Occipital lobe (tissue), 2 donors: ENCODE results near the gene RASEF. TPM values are rescaled to one million over a fixed set of nuclear protein-coding genes. Genes with fewer than 3 reads are reported as not detected.
"Not testable (repeated sequence)": the region's sequence is repeated elsewhere in the genome, so short reads cannot be mapped to it uniquely, and the experiment has no call there.

Experiments
- DNase-seq: peaks from one replicate; lab custom pipeline; 2025; lab: John Stamatoyannopoulos, UW
- total RNA-seq: library from RNA; depleted of rRNA; stranded (reverse); fragments of >200 nt; gene quantifications from one replicate; pipeline ENCODE4 v1.2.3, GENCODE V29; 2014

RASEF gene
- total RNA-seq, 1 donor from 2014 or later: 0.31 TPM

DNA sequence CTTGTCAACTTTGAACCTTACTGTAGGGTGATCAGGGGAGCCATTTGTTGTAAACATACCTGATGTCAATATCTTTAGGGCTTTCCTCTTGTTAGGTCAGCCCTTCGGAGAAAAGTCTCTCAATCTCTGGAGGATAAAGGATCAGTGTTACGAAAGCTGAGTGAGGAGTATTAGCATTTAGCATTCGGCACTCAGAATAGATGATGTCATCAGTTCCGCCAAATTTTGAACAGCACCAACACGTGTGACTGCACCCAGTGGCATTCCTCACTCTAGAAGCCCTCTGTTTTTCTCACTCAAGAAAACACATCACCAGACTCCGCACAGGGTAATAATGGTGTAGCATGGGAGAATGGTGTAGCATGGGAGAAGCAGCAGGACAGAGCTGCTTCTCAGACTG is 87.8 kb downstream of the RASEF start:
- DNase-seq: no peak

DNA sequence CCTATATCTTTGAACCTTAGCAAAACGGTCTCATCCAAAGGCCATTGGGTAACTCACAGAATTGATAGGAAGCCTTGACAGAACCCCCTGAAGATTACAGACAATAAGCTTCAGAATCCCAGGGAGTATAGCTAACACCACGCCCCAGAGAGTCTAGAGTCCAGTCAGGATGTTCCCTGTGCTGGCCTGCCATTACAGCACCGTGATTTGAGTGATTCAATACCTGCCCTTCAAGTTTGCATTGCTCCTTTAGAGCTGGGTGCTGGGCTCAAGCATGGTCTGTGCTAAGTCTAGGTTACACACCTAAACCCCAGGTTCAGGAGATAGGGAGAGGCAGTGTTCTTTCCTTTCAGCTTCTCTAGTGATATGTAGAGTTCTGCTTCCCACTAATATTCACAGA is 90.5 kb downstream of the RASEF start:
- DNase-seq: no peak

DNA sequence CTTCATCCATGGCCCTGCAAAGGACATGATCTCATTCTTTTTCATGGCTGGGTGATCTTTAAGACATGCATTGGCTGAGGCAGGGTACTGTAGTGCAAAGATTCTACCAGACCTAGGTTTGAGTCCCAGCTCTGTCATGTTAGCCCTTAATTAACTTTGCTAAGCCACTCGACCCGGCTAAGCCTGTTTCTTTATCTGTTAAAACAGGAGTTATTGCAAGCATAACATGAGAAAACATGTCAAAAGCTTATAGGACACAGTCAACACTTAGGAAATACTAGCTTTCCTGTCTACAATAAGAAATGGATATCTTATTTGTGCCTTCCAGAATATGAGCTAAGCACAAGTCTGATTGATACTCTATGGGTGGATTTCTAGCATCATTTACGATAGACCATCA is 92.6 kb downstream of the RASEF start:
- DNase-seq: no peak

DNA sequence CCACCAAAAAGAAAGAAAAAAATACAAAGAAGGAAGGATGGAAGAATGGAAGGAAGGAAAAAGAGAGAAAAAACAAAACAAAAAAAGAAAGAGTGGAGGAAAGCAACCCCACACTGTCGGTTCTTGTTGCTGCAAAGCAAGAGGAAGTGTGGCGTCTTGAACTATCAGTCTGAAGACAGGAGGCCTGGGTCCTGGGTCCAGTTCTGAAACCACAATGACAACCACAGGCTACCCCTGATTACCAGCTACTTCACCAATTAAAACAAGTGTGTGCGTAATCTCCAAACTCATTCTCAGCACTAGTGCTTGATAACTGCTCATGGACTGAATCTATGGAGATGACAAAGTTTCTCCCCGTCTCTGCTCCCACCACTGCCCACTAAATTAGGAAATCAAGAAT is 93.7 kb downstream of the RASEF start:
- DNase-seq: no peak

DNA sequence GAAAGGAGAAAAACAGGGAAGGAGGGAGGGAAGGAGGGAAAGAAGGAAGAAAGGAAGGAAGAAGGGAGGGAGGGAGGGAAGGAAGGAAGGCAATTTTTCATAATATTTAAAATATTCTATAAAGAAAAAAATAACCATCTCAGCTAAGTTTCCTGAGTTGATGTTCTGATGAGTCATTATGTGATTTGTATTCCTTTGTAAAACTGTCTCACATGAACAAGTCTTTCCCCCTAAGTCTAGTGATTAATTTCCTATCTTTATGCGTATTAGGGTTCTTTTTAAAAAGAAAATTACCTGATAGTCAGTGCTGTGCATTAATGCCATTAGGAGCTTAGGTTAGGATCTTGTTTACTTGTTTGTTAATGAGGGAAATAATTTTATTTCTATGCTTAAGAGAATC is 94.1 kb downstream of the RASEF start:
- DNase-seq: no peak

DNA sequence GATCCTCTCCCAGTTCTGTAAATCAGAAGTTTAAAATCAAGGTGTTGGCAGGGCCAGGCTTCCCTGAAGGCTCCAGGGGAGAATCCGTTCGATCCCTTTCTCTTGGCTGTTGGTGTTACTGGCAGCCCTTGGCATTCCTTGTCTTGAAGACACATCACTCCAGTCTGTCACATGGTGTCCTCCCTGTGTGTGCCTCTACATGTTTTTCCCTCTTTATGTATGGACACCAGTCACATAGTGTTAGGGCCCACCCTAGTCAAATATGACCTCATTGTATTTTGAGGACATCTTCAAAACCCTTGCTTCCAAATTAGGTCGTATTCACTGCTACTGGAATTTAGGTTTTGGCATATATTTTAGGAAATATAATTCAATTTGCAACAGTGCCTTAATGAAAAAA is 94.6 kb downstream of the RASEF start:
- DNase-seq: no peak

DNA sequence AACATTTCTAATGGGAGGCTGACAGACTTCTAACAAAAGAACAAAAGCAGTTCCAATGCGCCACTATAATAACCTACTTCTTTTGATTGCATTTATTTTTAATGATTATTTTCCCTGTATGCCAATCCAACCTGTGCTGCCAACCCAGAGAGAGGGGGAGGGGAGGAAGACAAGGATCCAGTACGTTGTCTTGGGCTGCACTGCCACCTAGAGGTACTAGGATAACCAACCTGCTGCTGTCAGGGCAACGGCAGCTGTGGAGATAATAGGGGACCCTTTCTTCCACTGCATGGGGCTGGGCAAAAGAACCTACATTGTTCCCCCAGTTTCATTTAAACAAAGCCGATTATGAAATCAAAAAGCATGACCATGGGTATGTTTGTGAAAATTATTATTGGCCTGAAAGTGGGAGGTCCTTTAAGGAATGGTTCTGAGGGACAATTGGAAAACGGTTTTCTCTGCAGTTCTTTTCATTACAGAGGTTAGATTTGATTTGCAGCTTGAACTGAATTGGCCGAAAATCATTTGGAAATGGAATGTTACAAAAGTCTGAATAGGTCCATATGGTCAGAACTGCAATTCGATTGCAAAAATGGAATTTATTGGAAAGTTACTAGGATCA is 101.3 kb downstream of the RASEF start:
- DNase-seq: peak; percentile 57

DNA sequence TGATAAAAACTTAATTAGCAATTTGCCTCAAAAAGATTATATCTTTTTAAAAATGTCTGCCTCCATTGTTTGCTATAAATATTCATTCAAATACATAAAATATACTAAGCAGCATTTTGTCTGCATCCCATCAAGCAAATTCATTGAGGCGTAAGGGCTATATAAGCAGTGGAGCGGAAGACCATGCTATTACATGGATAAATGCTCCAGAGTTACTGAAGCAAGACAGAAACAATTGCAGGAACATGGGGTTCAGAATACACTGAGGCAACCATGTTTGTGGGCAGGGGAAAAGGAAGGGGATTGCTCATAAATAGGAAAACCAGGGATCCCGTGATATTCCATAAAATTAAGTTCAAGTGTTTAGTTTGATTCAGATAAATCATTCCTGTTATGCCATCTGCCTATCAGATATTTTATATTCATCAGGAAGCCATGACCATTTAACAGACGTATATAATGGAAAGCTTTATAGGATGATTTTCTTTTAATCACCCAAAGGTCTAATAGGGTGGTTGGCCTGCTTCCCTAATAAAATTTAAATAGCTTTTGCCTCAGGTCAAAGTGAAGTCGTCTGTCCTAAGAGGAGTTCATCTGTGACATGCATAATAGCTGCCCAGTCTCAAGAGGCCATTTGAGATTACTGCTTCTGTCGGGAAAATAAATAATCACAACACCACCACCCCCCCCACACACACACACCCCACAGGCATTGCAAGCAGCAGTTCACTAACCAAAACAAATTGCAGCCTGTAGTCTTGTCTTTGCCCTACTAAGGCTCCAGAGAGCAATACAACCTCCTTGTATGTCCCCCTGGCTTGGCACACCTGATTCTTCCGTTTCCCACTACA is 105.2 kb downstream of the RASEF start:
- no peak for DNase-seq

DNA sequence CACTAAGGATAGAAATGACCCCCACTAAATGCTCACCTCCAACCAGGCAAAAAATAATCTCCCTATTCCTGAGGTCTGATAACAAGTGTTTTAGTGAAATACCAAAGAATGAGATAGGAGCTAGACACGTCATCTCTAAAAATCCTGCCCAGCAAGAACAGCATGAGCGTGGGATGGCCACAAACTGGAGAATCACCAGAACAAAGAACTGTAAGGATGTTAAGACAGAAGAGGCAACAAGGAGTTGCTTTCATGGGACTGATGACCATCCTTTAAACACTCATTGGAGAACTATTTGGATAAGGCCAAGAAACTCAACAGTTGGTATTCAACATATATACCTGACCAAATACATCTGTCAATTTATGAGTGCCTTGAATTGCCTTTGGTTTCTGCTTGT is 113.7 kb downstream of the RASEF start:
- no peak for DNase-seq

DNA sequence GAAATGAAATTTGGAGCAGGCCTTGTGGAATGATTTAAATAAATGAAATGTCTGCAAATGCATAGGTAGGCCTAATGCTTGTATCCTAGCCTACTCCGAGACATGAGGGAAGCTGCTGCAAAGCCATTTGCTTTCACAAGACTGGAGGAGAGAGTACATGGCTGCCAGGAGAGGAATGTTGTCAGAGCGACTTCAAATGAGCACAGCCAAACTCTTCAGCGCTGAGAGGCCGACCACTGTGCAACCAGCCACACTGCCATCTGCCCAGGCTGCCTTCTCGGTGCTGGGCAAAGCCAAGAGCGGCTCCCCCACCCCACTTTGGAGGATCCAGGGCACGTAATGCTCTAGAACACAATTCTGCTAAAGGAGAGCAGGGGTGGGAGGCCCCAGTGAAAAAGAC is 122.6 kb downstream of the RASEF start:
- no peak for DNase-seq

DNA sequence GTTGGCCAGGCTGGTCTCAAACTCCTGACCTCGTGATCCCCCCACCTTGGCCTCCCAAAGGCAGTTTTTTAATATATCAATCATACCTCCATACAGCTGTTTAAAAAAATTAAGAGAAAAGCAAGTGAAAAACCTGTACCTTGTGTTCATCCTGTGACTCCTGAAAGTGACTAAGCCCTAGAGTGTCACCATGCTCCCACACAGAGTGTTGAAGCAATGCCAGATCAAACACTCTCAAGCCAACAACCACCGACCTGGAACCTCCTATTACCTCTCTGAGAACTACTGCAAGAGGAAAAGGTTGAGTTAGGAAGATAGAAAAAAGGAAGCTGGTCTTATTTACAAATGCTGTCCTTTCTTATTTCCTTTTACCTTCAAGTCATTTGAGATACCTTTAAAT is 123.5 kb downstream of the RASEF start:
- no peak for DNase-seq

DNA sequence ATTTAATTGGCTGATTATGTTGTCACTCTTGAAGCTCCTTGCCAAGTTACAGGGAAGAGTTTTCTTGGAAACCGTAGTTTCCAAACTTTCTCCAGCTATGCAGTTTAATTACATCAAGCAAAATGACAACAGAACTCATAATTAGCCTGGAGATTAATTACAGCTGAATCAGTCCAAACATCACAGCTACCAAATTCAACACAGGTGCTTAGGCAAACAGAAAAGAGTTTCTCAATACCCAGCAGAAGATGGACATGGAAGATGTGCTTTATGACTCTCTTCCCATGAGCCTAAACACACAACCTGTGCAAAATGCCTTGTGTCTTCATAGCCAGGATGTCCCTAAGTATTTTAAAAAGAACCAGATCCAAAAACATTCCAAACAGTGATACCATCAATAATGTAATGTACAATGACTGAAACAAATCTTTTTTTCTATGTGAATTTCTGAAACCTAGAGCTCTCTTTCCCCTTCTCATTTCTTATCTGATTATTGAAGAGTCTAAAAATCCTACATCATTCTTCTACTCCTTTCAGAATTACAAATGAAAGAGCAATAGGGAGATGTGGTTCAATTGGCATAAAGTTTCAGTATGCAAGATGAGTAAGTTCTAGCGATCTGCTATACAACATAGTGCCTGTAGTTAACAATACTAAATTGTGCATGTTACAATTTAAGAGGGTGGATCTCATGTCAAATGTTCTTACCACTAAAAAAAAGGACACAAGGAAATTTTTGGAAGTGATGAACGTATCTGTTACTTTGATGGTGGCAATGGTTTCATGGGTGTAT is 124.3 kb downstream of the RASEF start:
- no peak for DNase-seq

DNA sequence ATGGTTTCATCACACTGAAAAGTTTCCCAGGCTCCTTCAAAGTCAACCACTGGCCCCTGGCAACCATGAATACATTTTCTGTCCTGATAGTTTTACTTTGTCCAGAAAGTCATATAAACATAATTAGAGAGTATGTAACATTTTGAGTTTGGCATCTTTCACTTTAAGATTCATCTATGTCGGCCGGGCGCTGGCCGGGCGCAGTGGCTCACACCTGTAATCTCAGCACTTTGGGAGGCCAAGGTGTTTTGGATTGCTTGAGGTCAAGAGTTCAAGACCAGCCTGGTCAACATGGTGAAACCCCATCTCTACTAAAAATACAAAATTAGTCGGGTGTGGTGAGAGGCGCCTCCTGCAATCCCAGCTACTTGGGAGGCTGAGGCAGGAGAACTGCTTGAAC is 126.4 kb downstream of the RASEF start:
- DNase-seq: not testable (repeated sequence)

DNA sequence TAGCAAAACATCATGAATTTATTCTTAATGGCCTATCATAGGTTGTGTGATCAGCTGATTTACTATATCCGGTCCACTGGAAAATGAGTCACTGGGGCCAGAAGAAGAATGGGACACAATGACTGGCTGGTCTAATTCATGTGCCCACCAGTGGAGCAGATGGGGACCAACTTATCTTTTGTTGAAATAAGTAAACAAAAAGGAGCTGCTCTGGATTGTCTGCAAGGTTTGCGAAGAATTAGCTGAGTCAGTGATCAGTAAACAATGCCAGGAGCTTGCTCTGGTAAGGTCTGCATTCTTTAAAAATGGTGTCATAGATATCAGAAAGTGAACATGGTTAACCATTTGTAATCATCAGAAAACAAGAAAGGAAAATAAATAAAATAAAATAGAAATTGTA is 128.0 kb downstream of the RASEF start:
- DNase-seq: no peak

DNA sequence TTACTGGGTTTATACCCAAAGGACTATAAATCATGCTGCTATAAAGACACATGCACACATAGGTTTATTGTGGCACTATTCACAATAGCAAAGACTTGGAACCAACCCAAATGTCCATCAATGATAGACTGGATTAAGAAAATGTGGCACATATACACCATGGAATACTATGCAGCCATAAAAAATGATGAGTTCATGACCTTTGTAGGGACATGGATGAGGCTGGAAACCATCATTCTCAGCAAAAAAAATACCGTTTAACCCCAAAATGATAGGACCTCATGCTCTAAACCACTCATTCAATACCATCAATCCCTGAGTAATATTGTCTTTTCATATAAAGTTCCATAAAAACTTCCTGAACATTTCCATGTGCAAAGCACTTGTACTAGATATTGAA is 128.9 kb downstream of the RASEF start:
- DNase-seq: not testable (repeated sequence)

DNA sequence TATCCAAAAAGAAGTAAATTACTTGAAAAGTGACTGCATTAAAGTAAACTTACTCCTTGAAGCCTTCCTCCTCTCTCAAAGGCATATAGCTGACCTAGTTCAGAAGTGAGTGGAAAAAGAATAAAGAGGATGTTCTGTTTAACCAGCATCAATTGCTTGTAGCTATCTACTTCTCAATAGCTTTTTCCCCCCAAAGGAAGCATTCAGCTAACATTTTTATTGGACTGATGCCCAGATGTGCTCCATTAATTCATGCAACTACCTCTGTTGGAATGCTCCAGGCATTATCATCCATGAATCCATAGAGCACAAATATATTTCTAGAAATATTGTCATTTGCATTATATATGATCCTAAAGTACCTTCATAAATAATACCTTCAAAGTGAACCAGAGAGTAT is 132.8 kb downstream of the RASEF start:
- no peak for DNase-seq
